HEK293 (cell line): Measurements from ENCODE around the gene FAHD2A.
"Not testable (repeated sequence)": the region's sequence is repeated elsewhere in the genome, so short reads cannot be mapped to it uniquely, and the experiment has no call there.

ENCODE experiments used
- CTCF ChIA-PET: fragments of 350-600 bp; formaldehyde crosslinking; extraction: SDS; loops from one replicate; lab custom pipeline; 2021; ENCODE audit warnings: antibody characterized with exemption; lab: Yijun Ruan, JAX
- POLR2A ChIA-PET: fragments of 300-600 bp; formaldehyde crosslinking; extraction: SDS; loops from one replicate; lab custom pipeline; 2020; ENCODE audit warnings: antibody characterized with exemption, inconsistent platforms; lab: Yijun Ruan, JAX
- H3K27ac ChIP-seq: fragments of 200-500 bp; sonication (Bioruptor generic); 2 replicates; pipeline ENCODE4 v1.5.1; 2014; ENCODE audit warnings: low read depth, low read length, control low read depth, inconsistent platforms; ENCODE audit errors: extremely low read depth
- H3K36me3 ChIP-seq, 2 experiments: fragments of 200-500 bp in 1 of 2; sonication (Bioruptor generic) in 1 of 2; 1 replicate in 1 of 2; 2 replicates in 1 of 2; pipeline ENCODE4 v1.5.1; 2014 to 2017; ENCODE audit warnings: inconsistent platforms in 2 of 2, low read length in 2 of 2; ENCODE audit not compliant: control insufficient read depth in 2 of 2, insufficient read depth in 1 of 2
- H3K4me1 ChIP-seq: fragments of 200-500 bp; sonication (Bioruptor generic); 2 replicates; pipeline ENCODE4 v1.5.1; 2014; ENCODE audit warnings: mild to moderate bottlenecking, low read length, inconsistent platforms; ENCODE audit not compliant: control insufficient read depth, insufficient read depth
- H3K4me3 ChIP-seq: 2 replicates; pipeline ENCODE4 v1.5.1; 2011; ENCODE audit warnings: low read depth, mild to moderate bottlenecking, control low read depth, low read length, moderate library complexity
- H3K9me3 ChIP-seq: fragments of 200-500 bp; sonication (Bioruptor generic); 2 replicates; pipeline ENCODE4 v1.5.1; 2014; ENCODE audit warnings: low read depth, low read length, inconsistent platforms; ENCODE audit not compliant: control insufficient read depth, insufficient read depth
- GLIS2 ChIP-seq: fragments of 450-650 bp; formaldehyde crosslinking; IDR thresholded peaks from 2 replicates; pipeline ENCODE4 v1.5.1; 2016; ENCODE audit warnings: missing biosample characterization, missing genetic modification characterization
- KLF7 ChIP-seq: fragments of 450-650 bp; formaldehyde crosslinking; IDR thresholded peaks from 2 replicates; pipeline ENCODE4 v1.5.1; 2016; ENCODE audit warnings: missing biosample characterization, missing genetic modification characterization, borderline replicate concordance
- SCRT2 ChIP-seq: fragments of 450-650 bp; formaldehyde crosslinking; IDR thresholded peaks from 2 replicates; pipeline ENCODE4 v1.5.1; 2016; ENCODE audit warnings: missing biosample characterization, missing genetic modification characterization
- ZEB2 ChIP-seq: fragments of 450-650 bp; formaldehyde crosslinking; IDR thresholded peaks from 2 replicates; pipeline ENCODE4 v1.5.1; 2016; ENCODE audit warnings: missing biosample characterization, missing genetic modification characterization
- ZFP69B ChIP-seq: fragments of 450-650 bp; formaldehyde crosslinking; IDR thresholded peaks from 2 replicates; pipeline ENCODE4 v1.5.1; 2016; ENCODE audit warnings: missing biosample characterization, missing genetic modification characterization
- ZNF121 ChIP-seq: fragments of 450-650 bp; formaldehyde crosslinking; IDR thresholded peaks from 2 replicates; pipeline ENCODE4 v1.5.1; 2016; ENCODE audit warnings: missing biosample characterization, missing genetic modification characterization
- ZNF26 ChIP-seq: fragments of 450-650 bp; formaldehyde crosslinking; IDR thresholded peaks from 2 replicates; pipeline ENCODE4 v1.5.1; 2016; ENCODE audit warnings: missing biosample characterization, missing genetic modification characterization
- ZNF341 ChIP-seq: fragments of 450-650 bp; formaldehyde crosslinking; IDR thresholded peaks from 2 replicates; pipeline ENCODE4; 2016; ENCODE audit warnings: low read depth, missing biosample characterization, missing genetic modification characterization
- ZNF366 ChIP-seq: fragments of 450-650 bp; formaldehyde crosslinking; conservative IDR thresholded peaks from 2 replicates; pipeline ENCODE4 v1.5.1; 2016; ENCODE audit warnings: missing biosample characterization, missing genetic modification characterization
- ZNF501 ChIP-seq: fragments of 450-650 bp; formaldehyde crosslinking; IDR thresholded peaks from 2 replicates; pipeline ENCODE4 v1.5.1; 2016; ENCODE audit warnings: missing biosample characterization, missing genetic modification characterization
- ZNF561 ChIP-seq: fragments of 450-650 bp; IDR thresholded peaks from 2 replicates; pipeline ENCODE4 v1.5.1; 2018; ENCODE audit warnings: missing biosample characterization, missing genetic modification characterization, borderline replicate concordance
- TF ChIP-seq, protein P1 (sequence below): fragments of 450-650 bp; formaldehyde crosslinking; IDR thresholded peaks from 2 replicates; pipeline ENCODE4 v1.5.1; 2016; ENCODE audit warnings: missing biosample characterization, missing genetic modification characterization
- TF ChIP-seq, protein P2 (sequence below): fragments of 450-650 bp; formaldehyde crosslinking; IDR thresholded peaks from 2 replicates; pipeline ENCODE4 v1.5.1; 2016; ENCODE audit warnings: missing biosample characterization, missing genetic modification characterization
- TF ChIP-seq, protein P3 (sequence below): fragments of 450-650 bp; formaldehyde crosslinking; IDR thresholded peaks from 2 replicates; pipeline ENCODE4 v1.5.1; 2016; ENCODE audit warnings: missing biosample characterization, missing genetic modification characterization

FAHD2A gene

GRCh38 chr2:95377216-95378123 is 25.0 kb upstream of the FAHD2A start:
- Histone ChIP-seq H3K36me3 (no peaks in the 10 kb centered on the region), H3K4me3 (no peak overlapping the region), H3K27ac (no peak overlapping the region), H3K9me3 (no peaks in the 10 kb centered on the region), H3K4me1 (no peaks in the 10 kb centered on the region)
- POLR2A ChIA-PET: no interaction called here
- CTCF ChIA-PET: interaction anchor here (0.6 to 4.1 kb wide), 3 partner anchors 11 to 398 kb away, joined by 4 to 31 read pairs (median 4); no protein-coding TSS in a partner anchor
- TF ChIP-seq ZEB2 (tag by site-specific recombination) (no peak), ZNF341 (tag by site-specific recombination) (no peak), ZNF501 (tag by site-specific recombination) (no peak), GLIS2 (tag by site-specific recombination) (no peak), ZNF121 (tag by site-specific recombination) (no peak), ZNF561 (tag by site-specific recombination) (no peak), ZNF26 (no peak), KLF7 (tag by site-specific recombination) (no peak), ZNF366 (tag by site-specific recombination) (no peak)
- TF ChIP-seq, protein P1, sequence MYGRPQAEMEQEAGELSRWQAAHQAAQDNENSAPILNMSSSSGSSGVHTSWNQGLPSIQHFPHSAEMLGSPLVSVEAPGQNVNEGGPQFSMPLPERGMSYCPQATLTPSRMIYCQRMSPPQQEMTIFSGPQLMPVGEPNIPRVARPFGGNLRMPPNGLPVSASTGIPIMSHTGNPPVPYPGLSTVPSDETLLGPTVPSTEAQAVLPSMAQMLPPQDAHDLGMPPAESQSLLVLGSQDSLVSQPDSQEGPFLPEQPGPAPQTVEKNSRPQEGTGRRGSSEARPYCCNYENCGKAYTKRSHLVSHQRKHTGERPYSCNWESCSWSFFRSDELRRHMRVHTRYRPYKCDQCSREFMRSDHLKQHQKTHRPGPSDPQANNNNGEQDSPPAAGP (tag by site-specific recombination): no peak

GRCh38 chr2:95378281-95378680 is 24.2 kb upstream of the FAHD2A start:
- H3K4me1 ChIP-seq, H3K27ac ChIP-seq, H3K36me3 ChIP-seq, POLR2A ChIA-PET, H3K4me3 ChIP-seq, H3K9me3 ChIP-seq: not testable (repeated sequence)
- CTCF ChIA-PET: interaction anchor here (0.6 to 4.1 kb wide), 3 partner anchors 11 to 399 kb away, joined by 4 to 31 read pairs (median 4); no protein-coding TSS in a partner anchor

GRCh38 chr2:95379371-95379831 is 23.1 kb upstream of the FAHD2A start:
- no peaks in the 10 kb centered on the region for H3K4me1 ChIP-seq
- CTCF ChIA-PET: interaction anchor here (1.4 to 4.1 kb wide), 2 partner anchors 9 to 34 kb away, joined by 4 to 31 read pairs; no protein-coding TSS in a partner anchor
- TF ChIP-seq, protein P2, sequence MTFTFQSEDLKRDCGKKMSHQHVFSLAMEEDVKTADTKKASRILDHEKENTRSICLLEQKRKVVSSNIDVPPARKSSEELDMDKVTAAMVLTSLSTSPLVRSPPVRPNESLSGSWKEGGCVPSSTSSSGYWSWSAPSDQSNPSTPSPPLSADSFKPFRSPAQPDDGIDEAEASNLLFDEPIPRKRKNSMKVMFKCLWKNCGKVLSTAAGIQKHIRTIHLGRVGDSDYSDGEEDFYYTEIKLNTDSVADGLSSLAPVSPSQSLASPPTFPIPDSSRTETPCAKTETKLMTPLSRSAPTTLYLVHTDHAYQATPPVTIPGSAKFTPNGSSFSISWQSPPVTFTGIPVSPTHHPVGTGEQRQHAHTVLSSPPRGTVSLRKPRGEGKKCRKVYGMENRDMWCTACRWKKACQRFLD (tag by site-specific recombination): no peak
- TF ChIP-seq, protein P3, sequence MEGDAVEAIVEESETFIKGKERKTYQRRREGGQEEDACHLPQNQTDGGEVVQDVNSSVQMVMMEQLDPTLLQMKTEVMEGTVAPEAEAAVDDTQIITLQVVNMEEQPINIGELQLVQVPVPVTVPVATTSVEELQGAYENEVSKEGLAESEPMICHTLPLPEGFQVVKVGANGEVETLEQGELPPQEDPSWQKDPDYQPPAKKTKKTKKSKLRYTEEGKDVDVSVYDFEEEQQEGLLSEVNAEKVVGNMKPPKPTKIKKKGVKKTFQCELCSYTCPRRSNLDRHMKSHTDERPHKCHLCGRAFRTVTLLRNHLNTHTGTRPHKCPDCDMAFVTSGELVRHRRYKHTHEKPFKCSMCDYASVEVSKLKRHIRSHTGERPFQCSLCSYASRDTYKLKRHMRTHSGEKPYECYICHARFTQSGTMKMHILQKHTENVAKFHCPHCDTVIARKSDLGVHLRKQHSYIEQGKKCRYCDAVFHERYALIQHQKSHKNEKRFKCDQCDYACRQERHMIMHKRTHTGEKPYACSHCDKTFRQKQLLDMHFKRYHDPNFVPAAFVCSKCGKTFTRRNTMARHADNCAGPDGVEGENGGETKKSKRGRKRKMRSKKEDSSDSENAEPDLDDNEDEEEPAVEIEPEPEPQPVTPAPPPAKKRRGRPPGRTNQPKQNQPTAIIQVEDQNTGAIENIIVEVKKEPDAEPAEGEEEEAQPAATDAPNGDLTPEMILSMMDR (tag by site-specific recombination): 0 out of 2 replicates have a peak, but pooled peaks have one; percentile 13
- TF ChIP-seq ZFP69B (tag by site-specific recombination) (no peak), SCRT2 (tag by site-specific recombination) (peak; percentile 35; the same call in 1 of the 2 replicates)
- TF ChIP-seq, all 188 proteins: peak for 2
- Histone ChIP-seq H3K9me3 (no peaks in the 10 kb centered on the region), H3K27ac (no peak overlapping the region), H3K4me3 (no peak overlapping the region), H3K36me3 (no peaks in the 10 kb centered on the region)
- POLR2A ChIA-PET: interaction anchor here (1.2 kb wide), 1 partner anchor 10 kb away, joined by 4 read pairs; no protein-coding TSS in a partner anchor
